G401 (cell line): ENCODE results near the gene MIDN. TPM values are rescaled to one million over a fixed set of nuclear protein-coding genes. Genes with fewer than 3 reads are reported as not detected.

ENCODE experiments used
- DNase-seq: peaks from one replicate; pipeline ENCODE4 v3.0.0-alpha.2; 2015; ENCODE audit warnings: low spot score
- in situ Hi-C: cut with HindIII; loops from 2 replicates; pipeline ENCODE4 v1.10.0; 2016; ENCODE audit warnings: low sequenced_read_pairs, mixed read lengths
- total RNA-seq: library from RNA; depleted of rRNA; stranded (reverse); fragments of >200 nt; shearing (Covaris generic); gene quantifications from 2 replicates; pipeline ENCODE4 v1.2.3, GENCODE V29; 2014

Gene MIDN
- total RNA-seq, 1 experiment from 2014 or later, result 14.0 TPM

DNA sequence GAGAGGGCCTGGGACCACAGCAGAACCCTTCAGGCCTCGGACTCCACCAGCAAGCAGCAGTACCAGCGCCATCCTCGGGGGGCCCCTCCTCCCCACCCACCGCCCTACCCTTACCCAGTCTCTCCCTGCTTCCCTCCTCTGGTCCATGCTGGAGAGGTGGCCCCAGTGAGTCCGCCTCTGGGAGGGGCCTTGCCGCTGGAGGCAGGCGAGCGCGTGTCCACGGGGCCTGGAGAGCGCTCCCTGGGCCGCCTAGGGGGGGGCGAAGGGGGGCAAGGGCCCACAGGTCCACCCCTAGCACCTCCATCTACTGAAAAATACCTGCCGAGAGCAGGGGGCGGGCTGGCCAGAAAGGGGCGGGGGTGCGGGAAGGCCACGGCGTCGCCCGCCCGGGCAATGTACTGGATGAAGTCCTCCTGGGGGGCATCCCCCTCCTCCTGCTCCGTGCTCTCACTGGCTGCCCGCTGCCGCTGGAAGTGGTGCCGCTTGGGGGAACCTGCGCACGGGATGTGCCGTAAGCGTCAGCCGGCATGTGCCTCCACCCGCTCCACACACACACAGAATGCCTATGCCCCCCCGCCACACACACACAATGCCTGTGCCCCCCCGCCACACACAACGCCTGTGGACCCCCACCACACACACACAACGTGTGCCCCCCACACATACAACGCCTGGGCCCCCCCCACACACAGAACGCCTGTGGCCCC, 17.4 kb upstream of the MIDN start:
- in situ Hi-C loops, result no loop called here
- no peak for DNase-seq

DNA sequence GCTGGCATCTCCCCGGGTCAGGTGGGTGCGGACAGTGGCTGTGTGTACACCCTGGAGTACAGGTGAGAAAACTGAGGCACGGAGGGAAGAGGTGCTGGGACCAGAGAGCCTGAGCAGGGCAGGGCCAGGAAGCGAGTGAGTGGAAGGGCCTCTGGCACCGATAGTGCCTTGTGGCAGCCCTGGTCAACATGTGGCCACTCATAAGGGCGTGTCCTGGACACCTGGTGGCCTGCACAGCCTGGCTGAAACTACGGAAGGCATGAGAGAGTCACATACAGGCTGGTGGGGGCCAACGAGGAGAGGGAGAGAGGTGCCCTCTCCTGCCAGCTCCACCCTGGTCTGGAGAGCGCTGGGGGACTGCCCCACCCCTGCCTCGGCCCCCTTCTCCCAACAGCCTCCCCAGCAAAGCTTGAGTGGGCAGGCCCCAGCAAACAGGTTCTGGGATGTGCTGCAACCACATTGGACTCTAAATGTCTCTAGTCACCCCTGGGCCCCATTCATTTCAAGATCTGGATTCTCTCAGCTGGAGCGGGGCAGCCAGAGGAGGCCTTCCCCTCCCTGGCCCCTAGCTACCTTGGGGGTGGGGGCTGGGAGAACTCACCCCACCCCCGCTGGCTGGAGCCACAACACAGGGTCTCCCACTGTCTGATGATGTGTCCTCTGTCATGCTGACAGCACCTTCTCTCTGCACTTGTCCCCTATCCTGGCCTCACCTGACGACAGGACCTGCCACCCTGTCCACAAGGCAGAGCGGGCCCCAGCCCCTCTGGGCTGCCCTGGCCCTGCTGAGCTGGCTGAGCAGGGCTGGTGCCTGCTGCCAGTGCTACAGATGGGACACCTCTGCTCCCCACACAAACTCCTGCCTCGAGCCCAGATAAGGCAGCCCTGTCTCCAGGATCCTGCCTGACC, 16.4 kb upstream of the MIDN start:
- DNase-seq, result no peak
- in situ Hi-C loops, result no loop called here

- in situ Hi-C loops, result no loop called here
- DNase-seq, result no peak
Observed at GRCh38 chr19:1232652-1233072, 15.7 kb upstream of the MIDN start.

DNA sequence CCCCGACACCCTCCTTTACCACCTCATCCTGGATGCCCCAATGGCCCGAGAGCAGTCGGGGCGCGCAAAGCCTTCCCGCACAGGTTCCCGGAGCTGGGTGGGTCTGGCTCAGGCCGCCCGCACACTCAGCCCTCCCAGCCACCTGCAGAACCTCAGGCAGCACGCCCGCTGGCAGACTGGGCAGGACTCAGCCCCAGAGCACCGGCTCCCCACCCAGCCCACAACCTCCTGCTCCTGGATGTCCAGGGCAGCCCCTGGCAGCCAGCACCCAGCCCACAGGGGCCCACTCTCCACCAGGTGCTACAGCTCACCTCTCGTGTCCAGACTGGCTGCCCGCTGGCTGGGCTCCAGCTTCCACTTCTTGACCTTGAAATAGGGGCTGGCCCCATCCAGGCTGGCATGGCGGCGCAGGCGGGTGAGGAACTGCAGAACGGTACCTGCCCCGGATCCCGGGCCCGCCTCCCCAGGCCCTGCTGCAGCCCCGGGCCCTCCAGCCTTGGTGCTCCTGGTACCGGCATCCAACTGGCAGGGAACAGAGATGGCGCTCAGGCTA, 15.2 kb upstream of the MIDN start:
- DNase-seq, result no peak
- in situ Hi-C loops, result no loop called here

DNA sequence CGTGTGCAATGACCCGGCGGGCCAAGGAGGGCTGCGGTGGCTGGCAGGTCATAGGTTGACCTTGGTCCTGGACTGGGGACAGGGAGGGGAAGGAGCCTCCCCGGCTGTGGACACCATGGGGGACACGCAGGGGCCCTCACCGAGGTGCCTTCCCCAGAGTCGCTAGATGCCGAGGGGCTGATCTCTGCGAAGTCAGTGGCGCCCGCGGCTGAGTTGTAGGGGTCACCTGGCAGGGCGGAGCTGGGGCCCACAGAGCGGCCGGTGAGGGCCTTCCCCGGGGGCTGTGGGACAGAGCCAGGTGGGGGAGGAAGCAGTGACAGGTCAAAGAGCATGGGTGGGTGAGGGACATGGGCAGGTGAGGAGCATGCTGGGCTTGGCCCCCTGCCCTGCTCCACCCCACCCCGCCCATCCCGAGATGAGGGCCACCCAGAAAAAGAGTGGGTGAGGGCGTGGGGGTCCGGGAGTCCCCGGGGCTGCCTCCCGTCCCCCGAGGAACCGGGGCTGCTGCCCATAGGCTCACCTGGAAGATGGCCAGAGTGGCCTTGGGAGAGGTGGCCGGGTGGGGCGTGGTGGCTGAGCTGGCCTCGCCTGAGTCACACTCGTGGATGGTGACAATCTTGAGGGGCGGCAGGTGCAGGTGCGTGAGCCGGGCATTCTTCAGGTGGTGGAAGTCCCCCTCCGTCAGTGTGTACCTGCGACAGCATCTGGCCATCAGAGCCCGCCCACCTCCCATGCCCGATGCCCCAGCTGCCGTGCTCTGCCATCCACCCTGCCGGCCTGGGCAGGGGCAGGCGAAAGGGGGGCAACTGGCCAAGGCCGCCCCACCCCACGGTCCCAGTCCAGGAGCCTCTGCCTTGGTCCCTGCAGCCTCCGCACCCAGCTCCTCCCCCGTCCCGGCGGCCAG, 14.1 kb upstream of the MIDN start:
- in situ Hi-C loops, result no loop called here

GRCh38 chr19:1234955-1235380, 13.4 kb upstream of the MIDN start:
- no peak for DNase-seq
- in situ Hi-C loops, result no loop called here

More for the DNA sequence above, 14.1 kb upstream of the MIDN start:
- no peak for DNase-seq

GRCh38 chr19:1235625-1236538, 12.5 kb upstream of the MIDN start:
- DNase-seq, result no peak
- in situ Hi-C loops, result no loop called here

- no peak for DNase-seq
- in situ Hi-C loops, result no loop called here
Observed at GRCh38 chr19:1236576-1236975, 11.8 kb upstream of the MIDN start.

DNA sequence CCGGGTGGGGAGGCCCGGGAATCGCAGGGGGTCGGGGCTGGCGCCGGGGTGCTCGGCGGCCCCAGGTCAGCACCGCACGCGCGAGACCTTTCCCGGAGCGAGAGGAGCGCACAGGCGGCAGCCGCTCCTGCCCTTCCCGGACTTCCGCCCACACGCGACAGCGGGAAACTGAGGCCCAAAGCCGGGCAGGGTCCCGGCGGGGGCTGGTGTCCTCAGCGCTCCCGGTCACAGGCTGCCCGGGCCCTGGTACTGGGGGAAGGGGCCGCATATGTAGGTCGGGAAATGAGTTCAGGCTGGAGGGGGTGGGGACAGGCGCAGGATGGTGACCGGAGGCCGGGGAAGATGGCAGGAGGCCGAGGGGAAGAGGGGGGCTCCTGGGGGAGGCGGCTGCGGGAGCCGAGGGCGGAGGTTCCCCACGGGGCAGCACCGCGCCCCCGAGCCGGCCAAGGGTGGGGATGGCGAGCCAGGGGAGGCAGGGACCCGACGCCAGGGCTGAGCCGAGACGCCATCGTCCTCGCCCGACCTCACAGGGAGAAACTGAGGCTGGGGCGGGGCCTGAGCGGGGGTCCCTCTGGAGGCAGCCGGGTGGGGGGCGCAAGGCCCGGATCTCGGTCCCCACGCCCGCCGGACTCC, 11.2 kb upstream of the MIDN start:
- in situ Hi-C loops, result no loop called here
- DNase-seq, result no peak

- in situ Hi-C loops, result no loop called here
- DNase-seq, result no peak
Observed at GRCh38 chr19:1237754-1238368, 10.5 kb upstream of the MIDN start, which contains the start of gene CBARP. Gene CBARP (minus strand): TSS chr19:1238005. CDS start chr19:1236100, 1,905 bp downstream.

DNA sequence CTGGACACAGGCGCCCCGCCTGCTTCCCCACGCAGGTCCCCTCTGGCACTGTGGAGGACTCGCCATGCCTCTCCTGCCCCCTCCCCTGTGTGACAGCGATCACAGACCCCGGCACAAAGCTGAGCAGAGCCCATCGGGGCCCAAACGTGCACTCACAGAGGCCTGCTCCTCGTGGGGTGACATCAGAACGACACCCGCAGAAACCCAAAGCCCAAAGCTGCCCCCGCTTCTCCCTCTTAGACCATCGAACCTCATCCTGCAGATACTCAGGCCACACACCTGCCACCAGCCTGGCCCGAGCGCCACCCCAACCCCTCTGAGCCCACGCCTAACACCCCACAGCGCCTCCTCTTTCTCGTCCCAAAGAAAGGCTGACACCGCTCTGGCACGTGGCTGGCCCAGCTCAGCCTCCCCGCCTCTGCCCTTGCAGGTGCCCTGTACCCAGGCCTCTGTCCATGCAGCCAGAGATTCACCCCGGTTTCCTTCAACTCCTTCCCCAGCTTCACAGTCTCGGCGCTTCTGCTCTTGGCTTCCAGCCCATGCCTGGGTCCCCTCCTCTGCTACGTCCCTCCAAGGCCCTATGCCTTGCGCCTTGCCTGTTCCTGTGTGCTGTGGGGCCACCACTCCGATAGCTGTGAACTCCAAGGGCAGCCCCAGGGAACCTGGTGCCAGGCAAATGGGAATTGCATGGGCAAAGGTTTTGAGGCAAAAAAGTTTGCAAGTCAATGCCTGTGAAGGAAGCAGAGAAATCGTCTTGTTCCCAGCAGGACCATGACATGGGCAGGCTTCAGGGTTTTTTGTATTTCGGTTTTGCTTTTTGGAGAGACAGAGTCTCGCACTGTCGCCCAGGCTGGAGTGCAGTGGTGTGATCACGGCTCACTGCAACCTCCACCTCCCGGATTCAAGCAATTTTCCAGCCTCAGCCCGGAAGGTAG, 9.7 kb upstream of the MIDN start:
- in situ Hi-C loops, result no loop called here
- no peak for DNase-seq

- no peak for DNase-seq
- in situ Hi-C loops, result no loop called here
Observed at GRCh38 chr19:1239420-1239795, 9.0 kb upstream of the MIDN start.

DNA sequence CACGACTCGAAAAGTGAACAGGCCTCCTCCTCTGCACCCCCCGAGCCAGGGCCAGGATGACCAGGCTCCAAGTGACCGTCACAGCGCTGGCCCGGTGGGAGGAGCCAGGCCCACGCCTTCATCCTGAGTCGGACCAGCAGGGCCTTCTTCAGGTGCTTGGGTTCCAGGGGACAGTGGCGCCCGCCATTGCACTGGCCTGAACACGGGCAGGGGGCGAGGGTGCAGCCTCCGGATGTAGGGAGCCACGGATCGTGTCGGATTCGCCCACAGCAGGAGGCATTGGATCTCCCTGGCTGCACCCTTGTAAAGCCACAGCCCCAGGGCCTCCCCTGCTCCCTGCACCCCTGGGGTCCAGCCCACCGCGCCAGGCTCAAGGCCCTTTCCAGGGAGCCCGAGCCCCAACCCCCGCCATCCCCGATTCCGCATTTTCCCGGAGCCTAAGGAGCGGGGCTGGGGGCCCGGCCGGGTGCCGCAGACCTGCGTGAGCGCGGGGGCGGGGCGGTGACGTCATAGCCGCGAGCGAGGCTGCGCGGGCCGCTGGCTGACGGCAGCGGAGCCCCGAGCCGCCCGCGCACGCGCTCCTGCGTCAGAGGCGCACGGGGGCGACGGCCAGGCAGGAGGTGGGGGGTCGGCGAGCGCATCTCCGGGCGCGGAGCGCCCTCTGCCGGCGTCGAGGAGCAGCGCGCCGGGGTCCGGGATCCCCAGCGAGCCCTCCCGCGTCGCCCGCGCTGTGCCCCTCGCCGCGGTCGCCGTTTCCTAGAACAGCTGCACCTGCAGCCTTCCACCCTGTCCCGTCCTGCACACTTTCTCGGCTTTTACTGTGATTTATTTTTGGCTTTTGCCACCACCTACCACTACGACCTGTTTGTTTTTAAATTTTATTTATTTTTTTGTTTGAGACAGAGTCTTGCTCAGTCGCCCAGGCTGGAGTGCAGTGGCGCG, 8.3 kb upstream of the MIDN start:
- in situ Hi-C loops, result no loop called here
- peak; percentile 86 for DNase-seq

GRCh38 chr19:1240925-1241324, 7.5 kb upstream of the MIDN start:
- no peak for DNase-seq
- in situ Hi-C loops, result no loop called here

DNA sequence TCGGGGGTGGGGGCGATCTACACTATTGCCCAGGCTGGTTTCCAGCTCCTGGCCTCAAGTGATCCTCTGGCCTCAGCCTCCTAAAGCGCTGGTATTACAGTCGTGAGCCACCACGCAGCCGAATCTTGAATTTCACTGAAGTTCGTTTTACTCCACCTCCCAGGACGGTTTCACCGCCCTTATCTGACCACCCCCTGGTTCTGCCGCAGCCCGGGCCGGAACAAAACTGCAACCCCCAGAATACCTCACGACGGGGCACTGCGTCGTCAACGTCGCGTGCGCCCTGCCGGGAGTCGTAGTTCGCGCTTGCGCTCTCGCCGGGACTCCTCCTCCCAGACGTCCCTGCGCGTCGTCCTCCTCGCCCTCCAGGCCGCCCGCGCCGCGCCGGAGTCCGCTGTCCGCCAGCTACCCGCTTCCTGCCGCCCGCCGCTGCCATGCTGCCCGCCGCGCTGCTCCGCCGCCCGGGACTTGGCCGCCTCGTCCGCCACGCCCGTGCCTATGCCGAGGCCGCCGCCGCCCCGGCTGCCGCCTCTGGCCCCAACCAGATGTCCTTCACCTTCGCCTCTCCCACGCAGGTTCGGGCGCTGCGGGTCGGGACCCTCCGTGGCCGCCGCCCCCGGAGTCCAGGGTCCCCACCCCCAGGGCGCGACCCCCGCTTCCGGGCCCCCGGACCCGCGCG, 6.8 kb upstream of the MIDN start, which contains the start of gene ATP5F1D:
TSS of gene ATP5F1D (plus strand) at position 335 of the 679 bp plus-strand sequence. CDS start at position 435, 100 bp downstream.
- peak; percentile 92 for DNase-seq
- in situ Hi-C loops, result no loop called here
